Uterus (tissue), 2 donors: ENCODE measurements around the gene PVRIG.

Experiments
- POLR2A ChIP-seq, 2 donors: fragments of 450-650 bp; IDR thresholded peaks; one replicate each; pipeline ENCODE4 v1.6.1; 2016; ENCODE audit warnings: antibody characterized with exemption in 2 of 2, mild to moderate bottlenecking in 1 of 2, moderate library complexity in 1 of 2
- TF ChIP-seq, protein P1 (sequence below), 4 experiments: fragments of 200-600 bp in 2 of 4; fragments of 450-650 bp in 2 of 4; sonication (generic) in 2 of 4; IDR thresholded peaks; one replicate each; pipeline ENCODE4 v1.5.1; 2016 to 2019; ENCODE audit warnings: antibody characterized with exemption in 4 of 4, mild to moderate bottlenecking in 2 of 4, moderate library complexity in 1 of 4

DNA sequence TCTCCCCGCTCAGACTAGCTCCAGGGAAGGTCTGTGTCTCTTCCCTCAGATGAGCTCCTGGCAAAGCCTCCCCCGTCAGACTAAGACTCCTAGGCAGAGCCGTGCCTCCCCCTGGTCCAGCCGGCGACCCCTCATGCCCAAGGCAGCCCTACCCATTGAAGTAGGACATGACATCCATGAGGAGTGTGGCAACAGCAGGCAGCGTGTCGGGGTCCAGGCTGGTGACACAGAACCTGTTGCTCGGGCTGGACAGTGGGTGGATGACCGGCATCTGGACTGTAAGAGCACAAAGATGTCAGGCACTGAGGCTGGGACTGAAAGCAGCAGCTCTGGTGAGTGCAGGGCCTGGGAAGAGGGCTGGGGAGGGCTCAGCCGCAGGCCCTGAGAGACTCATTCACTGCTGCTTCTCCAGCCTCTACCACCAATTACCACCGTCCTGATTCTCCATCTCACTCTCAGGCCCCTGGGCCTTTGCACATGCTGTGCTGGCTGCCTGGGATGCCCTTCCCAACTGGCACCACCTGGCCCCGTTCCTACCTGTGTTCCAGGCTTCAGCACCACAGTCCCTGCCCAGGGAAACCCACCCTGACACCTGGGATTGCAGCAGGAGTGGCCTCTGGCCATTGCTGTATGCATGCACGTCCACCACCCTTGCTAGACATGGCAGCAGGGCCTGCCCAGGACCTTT, 2.8 kb downstream of the PVRIG start:
- TF ChIP-seq POLR2A (IDR thresholded peaks at IDR 0.05), result no peak
- TF ChIP-seq, protein P1, sequence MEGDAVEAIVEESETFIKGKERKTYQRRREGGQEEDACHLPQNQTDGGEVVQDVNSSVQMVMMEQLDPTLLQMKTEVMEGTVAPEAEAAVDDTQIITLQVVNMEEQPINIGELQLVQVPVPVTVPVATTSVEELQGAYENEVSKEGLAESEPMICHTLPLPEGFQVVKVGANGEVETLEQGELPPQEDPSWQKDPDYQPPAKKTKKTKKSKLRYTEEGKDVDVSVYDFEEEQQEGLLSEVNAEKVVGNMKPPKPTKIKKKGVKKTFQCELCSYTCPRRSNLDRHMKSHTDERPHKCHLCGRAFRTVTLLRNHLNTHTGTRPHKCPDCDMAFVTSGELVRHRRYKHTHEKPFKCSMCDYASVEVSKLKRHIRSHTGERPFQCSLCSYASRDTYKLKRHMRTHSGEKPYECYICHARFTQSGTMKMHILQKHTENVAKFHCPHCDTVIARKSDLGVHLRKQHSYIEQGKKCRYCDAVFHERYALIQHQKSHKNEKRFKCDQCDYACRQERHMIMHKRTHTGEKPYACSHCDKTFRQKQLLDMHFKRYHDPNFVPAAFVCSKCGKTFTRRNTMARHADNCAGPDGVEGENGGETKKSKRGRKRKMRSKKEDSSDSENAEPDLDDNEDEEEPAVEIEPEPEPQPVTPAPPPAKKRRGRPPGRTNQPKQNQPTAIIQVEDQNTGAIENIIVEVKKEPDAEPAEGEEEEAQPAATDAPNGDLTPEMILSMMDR (IDR thresholded peaks at IDR 0.05), result no peak
